WTC11 (cell line): Measurements from ENCODE around the gene FBXO39.

Source experiments
- RORB ChIP-seq: fragments of 250-450 bp; sonication (Bioruptor Pico); IDR thresholded peaks from 2 replicates; pipeline ENCODE4 v1.9.0; 2021; ENCODE audit warnings: mild to moderate bottlenecking
- TCF7 ChIP-seq: sonication (generic); formaldehyde crosslinking; IDR thresholded peaks from 2 replicates; pipeline ENCODE4 v1.8.0; 2022; ENCODE audit warnings: mild to moderate bottlenecking, low read depth, missing genetic modification reagents, moderate library complexity
- TEAD4 ChIP-seq: sonication (generic); formaldehyde crosslinking; IDR thresholded peaks from 2 replicates; pipeline ENCODE4 v1.8.0; 2022; ENCODE audit warnings: mild to moderate bottlenecking, missing genetic modification reagents
- TF ChIP-seq, protein P1 (sequence below): fragments of 200-600 bp; IDR thresholded peaks from 2 replicates; pipeline ENCODE4 v1.8.0; 2022; ENCODE audit warnings: antibody characterized with exemption
- TF ChIP-seq, protein P2 (sequence below): sonication (generic); formaldehyde crosslinking; IDR thresholded peaks from 2 replicates; pipeline ENCODE4 v1.8.0; 2022; ENCODE audit warnings: mild to moderate bottlenecking, missing genetic modification reagents

GRCh38 chr17:6787081-6787693 lies 11.2 kb downstream of the FBXO39 start:
- TF ChIP-seq RORB (CRISPR knock-in tag) (no peak), TEAD4 (CRISPR knock-in tag) (no peak), TCF7 (no peak)
- TF ChIP-seq, protein P1, sequence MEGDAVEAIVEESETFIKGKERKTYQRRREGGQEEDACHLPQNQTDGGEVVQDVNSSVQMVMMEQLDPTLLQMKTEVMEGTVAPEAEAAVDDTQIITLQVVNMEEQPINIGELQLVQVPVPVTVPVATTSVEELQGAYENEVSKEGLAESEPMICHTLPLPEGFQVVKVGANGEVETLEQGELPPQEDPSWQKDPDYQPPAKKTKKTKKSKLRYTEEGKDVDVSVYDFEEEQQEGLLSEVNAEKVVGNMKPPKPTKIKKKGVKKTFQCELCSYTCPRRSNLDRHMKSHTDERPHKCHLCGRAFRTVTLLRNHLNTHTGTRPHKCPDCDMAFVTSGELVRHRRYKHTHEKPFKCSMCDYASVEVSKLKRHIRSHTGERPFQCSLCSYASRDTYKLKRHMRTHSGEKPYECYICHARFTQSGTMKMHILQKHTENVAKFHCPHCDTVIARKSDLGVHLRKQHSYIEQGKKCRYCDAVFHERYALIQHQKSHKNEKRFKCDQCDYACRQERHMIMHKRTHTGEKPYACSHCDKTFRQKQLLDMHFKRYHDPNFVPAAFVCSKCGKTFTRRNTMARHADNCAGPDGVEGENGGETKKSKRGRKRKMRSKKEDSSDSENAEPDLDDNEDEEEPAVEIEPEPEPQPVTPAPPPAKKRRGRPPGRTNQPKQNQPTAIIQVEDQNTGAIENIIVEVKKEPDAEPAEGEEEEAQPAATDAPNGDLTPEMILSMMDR = no peak
- TF ChIP-seq, protein P2, sequence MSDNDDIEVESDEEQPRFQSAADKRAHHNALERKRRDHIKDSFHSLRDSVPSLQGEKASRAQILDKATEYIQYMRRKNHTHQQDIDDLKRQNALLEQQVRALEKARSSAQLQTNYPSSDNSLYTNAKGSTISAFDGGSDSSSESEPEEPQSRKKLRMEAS (CRISPR knock-in tag) = no peak
